HEK293 (cell line): ENCODE results near the gene DPYSL5.

Source experiments
- CTCF ChIA-PET: fragments of 350-600 bp; formaldehyde crosslinking; extraction: SDS; loops from one replicate; lab custom pipeline; 2021; ENCODE audit warnings: antibody characterized with exemption; lab: Yijun Ruan, JAX
- POLR2A ChIA-PET: fragments of 300-600 bp; formaldehyde crosslinking; extraction: SDS; loops from one replicate; lab custom pipeline; 2020; ENCODE audit warnings: antibody characterized with exemption, inconsistent platforms; lab: Yijun Ruan, JAX
- H3K27ac ChIP-seq: fragments of 200-500 bp; sonication (Bioruptor generic); 2 replicates; pipeline ENCODE4 v1.5.1; 2014; ENCODE audit warnings: low read depth, low read length, control low read depth, inconsistent platforms; ENCODE audit errors: extremely low read depth
- H3K36me3 ChIP-seq, 2 experiments: fragments of 200-500 bp in 1 of 2; sonication (Bioruptor generic) in 1 of 2; 1 replicate in 1 of 2; 2 replicates in 1 of 2; pipeline ENCODE4 v1.5.1; 2014 to 2017; ENCODE audit warnings: inconsistent platforms in 2 of 2, low read length in 2 of 2; ENCODE audit not compliant: control insufficient read depth in 2 of 2, insufficient read depth in 1 of 2
- H3K4me1 ChIP-seq: fragments of 200-500 bp; sonication (Bioruptor generic); 2 replicates; pipeline ENCODE4 v1.5.1; 2014; ENCODE audit warnings: mild to moderate bottlenecking, low read length, inconsistent platforms; ENCODE audit not compliant: control insufficient read depth, insufficient read depth
- H3K4me3 ChIP-seq: 2 replicates; pipeline ENCODE4 v1.5.1; 2011; ENCODE audit warnings: low read depth, mild to moderate bottlenecking, control low read depth, low read length, moderate library complexity
- H3K9me3 ChIP-seq: fragments of 200-500 bp; sonication (Bioruptor generic); 2 replicates; pipeline ENCODE4 v1.5.1; 2014; ENCODE audit warnings: low read depth, low read length, inconsistent platforms; ENCODE audit not compliant: control insufficient read depth, insufficient read depth
- ELK4 ChIP-seq: IDR thresholded peaks from 2 replicates; pipeline ENCODE4 v1.6.1; 2011; ENCODE audit warnings: mild to moderate bottlenecking, low read depth, low read length, borderline replicate concordance
- KLF7 ChIP-seq: fragments of 450-650 bp; formaldehyde crosslinking; IDR thresholded peaks from 2 replicates; pipeline ENCODE4 v1.5.1; 2016; ENCODE audit warnings: missing biosample characterization, missing genetic modification characterization, borderline replicate concordance
- REST ChIP-seq: fragments of 450-650 bp; formaldehyde crosslinking; IDR thresholded peaks from 2 replicates; pipeline ENCODE4 v1.5.1; 2016; ENCODE audit warnings: missing biosample characterization, missing genetic modification characterization
- TCF7L2 ChIP-seq: IDR thresholded peaks from 2 replicates; pipeline ENCODE4 v1.6.1; 2011; ENCODE audit warnings: low read depth, mild to moderate bottlenecking, inconsistent platforms, low read length, moderate library complexity, borderline replicate concordance
- ZNF112 ChIP-seq: fragments of 450-650 bp; formaldehyde crosslinking; IDR thresholded peaks from 2 replicates; pipeline ENCODE4 v1.5.0; 2017; ENCODE audit warnings: missing biosample characterization, missing genetic modification characterization
- ZNF174 ChIP-seq: fragments of 450-650 bp; formaldehyde crosslinking; IDR thresholded peaks from 2 replicates; pipeline ENCODE4 v1.5.0; 2017; ENCODE audit warnings: missing biosample characterization, mild to moderate bottlenecking, missing genetic modification characterization
- ZNF23 ChIP-seq: fragments of 450-650 bp; formaldehyde crosslinking; IDR thresholded peaks from 2 replicates; pipeline ENCODE4 v1.5.1; 2016; ENCODE audit warnings: missing biosample characterization, missing genetic modification characterization, borderline replicate concordance
- ZNF391 ChIP-seq: fragments of 450-650 bp; formaldehyde crosslinking; IDR thresholded peaks from 2 replicates; pipeline ENCODE4 v1.5.1; 2016; ENCODE audit warnings: low read depth, missing biosample characterization, missing genetic modification characterization, borderline replicate concordance
- ZNF394 ChIP-seq: fragments of 450-650 bp; formaldehyde crosslinking; IDR thresholded peaks from 2 replicates; pipeline ENCODE4 v1.5.1; 2016; ENCODE audit warnings: missing biosample characterization, missing genetic modification characterization, mild to moderate bottlenecking, moderate library complexity, borderline replicate concordance
- ZNF398 ChIP-seq: fragments of 450-650 bp; formaldehyde crosslinking; IDR thresholded peaks from 2 replicates; pipeline ENCODE4 v1.5.1; 2017; ENCODE audit warnings: missing biosample characterization, missing genetic modification characterization
- ZNF426 ChIP-seq: fragments of 450-650 bp; formaldehyde crosslinking; IDR thresholded peaks from 2 replicates; pipeline ENCODE4 v1.5.1; 2017; ENCODE audit warnings: missing biosample characterization, missing genetic modification characterization, mild to moderate bottlenecking, inconsistent platforms, moderate library complexity
- ZNF513 ChIP-seq: fragments of 450-650 bp; IDR thresholded peaks from 2 replicates; pipeline ENCODE4 v1.5.1; 2018; ENCODE audit warnings: missing biosample characterization, missing genetic modification characterization
- ZNF518A ChIP-seq: fragments of 450-650 bp; formaldehyde crosslinking; conservative IDR thresholded peaks from 2 replicates; pipeline ENCODE4 v1.5.1; 2016; ENCODE audit warnings: low read depth, missing biosample characterization, missing genetic modification characterization
- ZNF768 ChIP-seq: fragments of 450-650 bp; formaldehyde crosslinking; IDR thresholded peaks from 2 replicates; pipeline ENCODE4 v1.5.1; 2018; ENCODE audit warnings: missing biosample characterization, mild to moderate bottlenecking, missing genetic modification characterization
- ZSCAN16 ChIP-seq: fragments of 450-650 bp; formaldehyde crosslinking; IDR thresholded peaks from 2 replicates; pipeline ENCODE4 v1.5.1; 2016; ENCODE audit warnings: missing biosample characterization, missing genetic modification characterization
- ZSCAN4 ChIP-seq: fragments of 450-650 bp; formaldehyde crosslinking; IDR thresholded peaks from 2 replicates; pipeline ENCODE4 v1.5.1; 2017; ENCODE audit warnings: missing biosample characterization, missing genetic modification characterization
- ZSCAN5A ChIP-seq: fragments of 450-650 bp; formaldehyde crosslinking; IDR thresholded peaks from 2 replicates; pipeline ENCODE4 v1.5.1; 2016; ENCODE audit warnings: missing biosample characterization, missing genetic modification characterization

DPYSL5 gene

GRCh38 chr2:26811791-26812694, 35.9 kb upstream of the DPYSL5 start:
- TF ChIP-seq REST (tag by site-specific recombination) (no peak), ZNF112 (tag by site-specific recombination) (no peak), ZSCAN16 (tag by site-specific recombination) (no peak), TCF7L2 (no peak), ZNF174 (no peak), ZNF426 (no peak), ZNF391 (tag by site-specific recombination) (no peak), KLF7 (no peak)
- H3K4me1 ChIP-seq, result no peaks in the 10 kb centered on the region
- H3K36me3 ChIP-seq, result no peaks in the 10 kb centered on the region
- CTCF ChIA-PET, result no interaction called here
- POLR2A ChIA-PET, result no interaction called here
- H3K27ac ChIP-seq, result no peak overlapping the region
- no peaks in the 10 kb centered on the region for H3K9me3 ChIP-seq
- no peak overlapping the region for H3K4me3 ChIP-seq

GRCh38 chr2:26812731-26813130, 35.2 kb upstream of the DPYSL5 start:
- Histone ChIP-seq H3K4me3 (no peak overlapping the region), H3K9me3 (no peaks in the 10 kb centered on the region), H3K27ac (no peak overlapping the region), H3K36me3 (no peaks in the 10 kb centered on the region), H3K4me1 (no peaks in the 10 kb centered on the region)
- ChIA-PET POLR2A (no interaction called here), CTCF (no interaction called here)
- TF ChIP-seq ZNF768 (tag by site-specific recombination) (no peak), ZNF398 (tag by site-specific recombination) (no peak), ZSCAN4 (tag by site-specific recombination) (no peak), ZNF518A (no peak), ZSCAN5A (no peak), ELK4 (no peak), ZNF23 (tag by site-specific recombination) (no peak), ZNF394 (no peak), ZNF513 (tag by site-specific recombination) (no peak)
